GM23338 (cell line): ENCODE measurements around the gene PHLDB1. TPM values are rescaled to one million over a fixed set of nuclear protein-coding genes. Genes with fewer than 3 reads are reported as not detected.

Source experiments
- ATAC-seq: fragments of 200-7000 bp; cut with Tn5 transposase; 3 replicates; pipeline ENCODE4 v1.9.1; 2020
- DNase-seq: peaks from one replicate; pipeline ENCODE4 v3.0.0-alpha.2; 2015; ENCODE audit warnings: low spot score
- H2AFZ ChIP-seq: fragments of 200-600 bp; sonication (generic); 2 replicates; pipeline ENCODE4 v1.8.0; 2016; ENCODE audit warnings: antibody characterized with exemption, mild to moderate bottlenecking, moderate library complexity
- H3F3A ChIP-seq: fragments of 200-600 bp; sonication (generic); replicated peaks from 2 replicates; pipeline ENCODE4 v1.8.0; 2017; ENCODE audit warnings: antibody characterized with exemption, mixed run types, low read depth
- H3K27ac ChIP-seq: fragments of 200-600 bp; sonication (generic); 2 replicates; pipeline ENCODE4 v1.6.1; 2016; ENCODE audit warnings: low read depth
- H3K27me3 ChIP-seq: fragments of 200-600 bp; sonication (generic); 2 replicates; pipeline ENCODE4 v1.8.0; 2016; ENCODE audit warnings: mild to moderate bottlenecking, mixed run types, moderate library complexity; ENCODE audit not compliant: insufficient read depth
- H3K36me3 ChIP-seq: fragments of 200-600 bp; sonication (generic); 2 replicates; pipeline ENCODE4 v1.8.0; 2016; ENCODE audit warnings: mild to moderate bottlenecking; ENCODE audit not compliant: insufficient read depth
- H3K4me1 ChIP-seq: fragments of 200-600 bp; sonication (generic); 2 replicates; pipeline ENCODE4 v1.8.0; 2016; ENCODE audit warnings: mild to moderate bottlenecking, moderate library complexity; ENCODE audit not compliant: insufficient read depth
- H3K4me2 ChIP-seq: fragments of 200-600 bp; sonication (generic); 2 replicates; pipeline ENCODE4 v1.7.1; 2017; ENCODE audit warnings: mixed run types
- H3K4me3 ChIP-seq: fragments of 200-600 bp; sonication (generic); 2 replicates; pipeline ENCODE4 v1.6.1; 2016; ENCODE audit warnings: mixed run types
- H3K79me2 ChIP-seq: fragments of 200-600 bp; sonication (generic); replicated peaks from 2 replicates; pipeline ENCODE4 v1.8.0; 2017; ENCODE audit warnings: mild to moderate bottlenecking; ENCODE audit not compliant: insufficient read depth
- H3K9me2 ChIP-seq: fragments of 200-600 bp; sonication (generic); 2 replicates; pipeline ENCODE4 v1.8.0; 2017; ENCODE audit not compliant: insufficient read depth
- H4K20me1 ChIP-seq: fragments of 200-600 bp; sonication (generic); replicated peaks from 2 replicates; pipeline ENCODE4 v1.8.0; 2017; ENCODE audit warnings: mild to moderate bottlenecking; ENCODE audit not compliant: insufficient read depth
- H3K27ac Mint-ChIP-seq: 2 replicates; pipeline ENCODE4 v1.8.0; 2020; ENCODE audit warnings: inconsistent platforms, mild to moderate bottlenecking, moderate library complexity, mixed read lengths
- H3K27me3 Mint-ChIP-seq: 3 replicates; pipeline ENCODE4 v1.8.0; 2022; ENCODE audit warnings: low read depth, mild to moderate bottlenecking, moderate library complexity, mixed read lengths, inconsistent platforms; ENCODE audit not compliant: insufficient read depth, poor library complexity
- H3K36me3 Mint-ChIP-seq: 3 replicates; pipeline ENCODE4 v1.8.0; 2021; ENCODE audit warnings: low read depth, mild to moderate bottlenecking, inconsistent platforms, moderate library complexity, mixed read lengths
- H3K4me1 Mint-ChIP-seq: 3 replicates; pipeline ENCODE4 v1.8.0; 2020; ENCODE audit warnings: mild to moderate bottlenecking, inconsistent platforms, mixed read lengths
- H3K4me3 Mint-ChIP-seq: 3 replicates; pipeline ENCODE4 v1.8.0; 2021; ENCODE audit warnings: moderate library complexity, mild to moderate bottlenecking, inconsistent platforms, mixed read lengths
- H3K9me3 Mint-ChIP-seq: 3 replicates; pipeline ENCODE4 v1.8.0; 2020; ENCODE audit warnings: moderate library complexity, mild to moderate bottlenecking, inconsistent platforms, mixed read lengths
- CREB1 ChIP-seq: fragments of 250-450 bp; sonication (Bioruptor Pico); IDR thresholded peaks from 2 replicates; pipeline ENCODE4 v1.5.0; 2020; ENCODE audit warnings: low read depth, mild to moderate bottlenecking, moderate library complexity
- CTCF ChIP-seq, 2 experiments: fragments of 200-600 bp in 1 of 2; sonication (generic) in 1 of 2; conservative IDR thresholded peaks; 2 replicates each; pipeline versions ENCODE4 v1.5.1 to v1.6.1; 2016 to 2017; ENCODE audit warnings: antibody characterized with exemption in 2 of 2, low read depth in 2 of 2, mild to moderate bottlenecking in 2 of 2, moderate library complexity in 1 of 2
- EZH2 ChIP-seq: fragments of 200-600 bp; sonication (generic); IDR thresholded peaks from one replicate; pipeline ENCODE4 v1.8.0; 2017; ENCODE audit warnings: antibody characterized with exemption, mild to moderate bottlenecking, low read depth; ENCODE audit not compliant: unreplicated experiment
- EZH2phosphoT487 ChIP-seq: fragments of 200-600 bp; sonication (generic); IDR thresholded peaks from one replicate; pipeline ENCODE4 v1.8.1; 2018; ENCODE audit warnings: antibody characterized with exemption; ENCODE audit not compliant: unreplicated experiment
- JUNB ChIP-seq: IDR thresholded peaks from one replicate; pipeline ENCODE4 v1.6.1; 2016; ENCODE audit warnings: antibody characterized with exemption; ENCODE audit not compliant: unreplicated experiment
- NANOG ChIP-seq: IDR thresholded peaks from 2 replicates; pipeline ENCODE4 v1.6.1; 2016; ENCODE audit warnings: antibody characterized with exemption, borderline replicate concordance
- POLR2AphosphoS5 ChIP-seq: IDR thresholded peaks from 2 replicates; pipeline ENCODE4 v1.6.1; 2016; ENCODE audit warnings: antibody characterized with exemption, low read depth
- STAT1 ChIP-seq: IDR thresholded peaks from one replicate; pipeline ENCODE4 v1.6.1; 2016; ENCODE audit warnings: antibody characterized with exemption; ENCODE audit not compliant: unreplicated experiment
- ZNF114 ChIP-seq: fragments of 250-450 bp; sonication (Bioruptor Pico); IDR thresholded peaks from 2 replicates; pipeline ENCODE4 v1.5.0; 2020; ENCODE audit warnings: mild to moderate bottlenecking, moderate library complexity
- ZNF331 ChIP-seq: fragments of 250-450 bp; sonication (Bioruptor Pico); IDR thresholded peaks from 2 replicates; pipeline ENCODE4 v1.5.0; 2020; ENCODE audit warnings: low read depth, mild to moderate bottlenecking, moderate library complexity
- polyA plus RNA-seq: library from polyadenylated mRNA; unstranded; fragments of >200 nt; fragmentation: Nextera tagmentation; extraction: Ambion mirVana; gene quantifications from 2 replicates; pipeline ENCODE4 v1.2.1, GENCODE V29; 2016
- total RNA-seq: library from RNA; depleted of rRNA; stranded (reverse); fragments of >200 nt; shearing (Covaris generic); gene quantifications from 2 replicates; pipeline ENCODE4 v1.2.3, GENCODE V29; 2014
- TF ChIP-seq, protein P1 (sequence below): IDR thresholded peaks from one replicate; pipeline ENCODE4 v1.6.1; 2018; ENCODE audit warnings: antibody characterized with exemption; ENCODE audit not compliant: unreplicated experiment

The PHLDB1 gene
- total and polyA plus RNA-seq, 2 experiments from 2014 or later, result 46.0 to 85.2 TPM

DNA sequence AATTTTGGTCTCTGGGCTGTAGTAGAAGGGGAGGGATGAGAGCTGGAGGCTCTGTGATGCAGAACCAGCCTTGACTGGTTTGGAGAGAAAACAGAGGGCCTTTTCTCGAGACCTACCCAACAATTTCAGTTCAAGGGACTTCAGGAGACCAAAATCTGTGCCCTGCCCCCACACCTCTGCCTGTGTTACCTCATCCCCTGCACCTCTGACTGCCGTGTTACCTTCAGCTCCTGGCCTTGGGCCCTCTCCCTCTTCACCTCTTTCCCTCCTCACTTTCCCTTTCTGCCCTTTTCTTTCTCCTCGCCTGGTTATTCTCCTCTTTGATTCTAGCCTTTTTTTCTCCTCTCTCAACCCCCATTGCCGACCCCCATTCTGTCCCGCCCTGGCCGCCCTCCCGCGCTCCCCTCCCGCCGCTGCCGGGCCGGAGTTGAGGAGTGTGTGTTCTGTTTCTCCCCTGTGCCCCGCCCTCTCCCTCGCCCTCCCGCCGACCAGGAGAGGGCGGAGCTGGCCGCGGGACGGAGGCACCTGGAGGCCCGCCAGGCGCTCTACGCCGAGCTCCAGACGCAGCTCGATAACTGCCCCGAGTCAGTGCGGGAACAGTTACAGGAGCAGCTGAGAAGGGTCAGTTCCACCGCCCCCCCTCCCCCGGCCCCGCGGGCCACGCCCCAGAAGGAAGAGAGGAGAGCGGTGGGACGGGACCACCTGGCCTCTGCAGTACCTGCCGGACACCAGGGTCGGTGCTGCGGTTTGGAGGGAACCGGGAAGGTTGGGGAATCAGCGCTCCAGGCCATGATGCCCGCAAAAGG lies 27.2 kb downstream of the PHLDB1 start (continued):
- TF ChIP-seq ZNF114 (CRISPR knock-in tag), result no peak
- TF ChIP-seq, protein P1, sequence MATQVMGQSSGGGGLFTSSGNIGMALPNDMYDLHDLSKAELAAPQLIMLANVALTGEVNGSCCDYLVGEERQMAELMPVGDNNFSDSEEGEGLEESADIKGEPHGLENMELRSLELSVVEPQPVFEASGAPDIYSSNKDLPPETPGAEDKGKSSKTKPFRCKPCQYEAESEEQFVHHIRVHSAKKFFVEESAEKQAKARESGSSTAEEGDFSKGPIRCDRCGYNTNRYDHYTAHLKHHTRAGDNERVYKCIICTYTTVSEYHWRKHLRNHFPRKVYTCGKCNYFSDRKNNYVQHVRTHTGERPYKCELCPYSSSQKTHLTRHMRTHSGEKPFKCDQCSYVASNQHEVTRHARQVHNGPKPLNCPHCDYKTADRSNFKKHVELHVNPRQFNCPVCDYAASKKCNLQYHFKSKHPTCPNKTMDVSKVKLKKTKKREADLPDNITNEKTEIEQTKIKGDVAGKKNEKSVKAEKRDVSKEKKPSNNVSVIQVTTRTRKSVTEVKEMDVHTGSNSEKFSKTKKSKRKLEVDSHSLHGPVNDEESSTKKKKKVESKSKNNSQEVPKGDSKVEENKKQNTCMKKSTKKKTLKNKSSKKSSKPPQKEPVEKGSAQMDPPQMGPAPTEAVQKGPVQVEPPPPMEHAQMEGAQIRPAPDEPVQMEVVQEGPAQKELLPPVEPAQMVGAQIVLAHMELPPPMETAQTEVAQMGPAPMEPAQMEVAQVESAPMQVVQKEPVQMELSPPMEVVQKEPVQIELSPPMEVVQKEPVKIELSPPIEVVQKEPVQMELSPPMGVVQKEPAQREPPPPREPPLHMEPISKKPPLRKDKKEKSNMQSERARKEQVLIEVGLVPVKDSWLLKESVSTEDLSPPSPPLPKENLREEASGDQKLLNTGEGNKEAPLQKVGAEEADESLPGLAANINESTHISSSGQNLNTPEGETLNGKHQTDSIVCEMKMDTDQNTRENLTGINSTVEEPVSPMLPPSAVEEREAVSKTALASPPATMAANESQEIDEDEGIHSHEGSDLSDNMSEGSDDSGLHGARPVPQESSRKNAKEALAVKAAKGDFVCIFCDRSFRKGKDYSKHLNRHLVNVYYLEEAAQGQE, result peak; percentile 8
- TF ChIP-seq EZH2, result no peak
- no peak for TF ChIP-seq EZH2phosphoT487
- TF ChIP-seq STAT1, result no peak
- TF ChIP-seq POLR2AphosphoS5, result peak; percentile 62
- no peak for TF ChIP-seq JUNB
- TF ChIP-seq ZNF331 (CRISPR knock-in tag), result no peak
- peak; percentile 12; the same call in 1 of the 2 replicates for TF ChIP-seq CREB1 (CRISPR knock-in tag)

DNA sequence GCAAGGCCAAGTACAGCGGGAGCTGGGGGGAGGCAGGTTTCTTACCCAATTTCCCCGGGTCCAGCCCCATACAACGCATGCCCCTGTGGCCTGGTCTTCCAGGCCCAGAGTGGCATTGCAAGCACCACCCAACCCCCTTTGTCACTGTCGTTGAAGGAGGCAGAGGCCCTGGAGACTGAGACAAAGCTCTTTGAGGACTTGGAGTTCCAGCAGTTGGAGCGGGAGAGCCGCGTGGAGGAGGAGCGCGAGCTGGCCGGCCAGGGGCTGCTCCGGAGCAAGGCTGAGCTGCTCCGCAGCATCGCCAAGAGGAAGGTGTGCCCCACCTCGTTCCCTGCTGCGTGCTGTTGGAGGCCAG lies 27.8 kb downstream of the PHLDB1 start:
- 0 out of 2 replicates have a peak overlapping the region, but pooled peaks have one; percentile 4 for H2AFZ ChIP-seq
- peak overlapping the region; percentile 95 for H3K27ac ChIP-seq
- TF ChIP-seq EZH2phosphoT487 (no peak), STAT1 (no peak), JUNB (no peak), POLR2AphosphoS5 (no peak), ZNF331 (CRISPR knock-in tag) (no peak), CTCF (conservative IDR thresholded peaks at IDR 0.05; ENCODE audit: low read depth in 2 of 2) (no peak), CREB1 (CRISPR knock-in tag) (no peak), EZH2 (no peak), NANOG (no peak)
- TF ChIP-seq, protein P1, result no peak

More for the DNA sequence above, 27.8 kb downstream of the PHLDB1 start:
- peaks cover 28% of the 10 kb centered on the region for H3K27me3 Mint-ChIP-seq
- H3K36me3 ChIP-seq, result peaks cover 8% of the 10 kb centered on the region; the same call in 1 of the 2 replicates
- H3K79me2 ChIP-seq, result 0 out of 2 replicates have a peak, but pooled peaks cover 3% of the 10 kb centered on the region
- H3K4me3 Mint-ChIP-seq, result peak overlapping the region; percentile 79
- ATAC-seq (peak; percentile 58), DNase-seq (no peak)
- peaks cover 28% of the 10 kb centered on the region for H3K4me1 Mint-ChIP-seq
- no peaks in the 10 kb centered on the region for H3K9me2 ChIP-seq
- peaks cover 7% of the 10 kb centered on the region for H4K20me1 ChIP-seq
- H3K9me3 Mint-ChIP-seq, result no peaks in the 10 kb centered on the region
- peaks cover 43% of the 10 kb centered on the region for H3K36me3 Mint-ChIP-seq
- H3K27me3 ChIP-seq, result no peaks in the 10 kb centered on the region
- H3F3A ChIP-seq, result peaks cover 21% of the 10 kb centered on the region
- H3K4me3 ChIP-seq, result peak overlapping the region; percentile 67
- peak overlapping the region; percentile 89 for H3K27ac Mint-ChIP-seq
- peaks cover 22% of the 10 kb centered on the region for H3K4me1 ChIP-seq
- H3K4me2 ChIP-seq, result peak overlapping the region; percentile 96
